Fibroblast of skin of abdomen (primary cell): ENCODE data around the gene GIMAP4. TPM values are rescaled to one million over a fixed set of nuclear protein-coding genes. Genes with fewer than 3 reads are reported as not detected.
"Not testable (repeated sequence)": the region's sequence is repeated elsewhere in the genome, so short reads cannot be mapped to it uniquely, and the experiment has no call there.

Source experiments
- DNase-seq: peaks from one replicate; pipeline ENCODE4 v3.0.0-alpha.2; 2013
- polyA plus RNA-seq, 2 experiments: library from polyadenylated mRNA; unstranded; fragments of 120-200 nt; gene quantifications; one replicate each; pipeline ENCODE4 v1.2.1, GENCODE V29; 2013; ENCODE audit not compliant: insufficient read length in 2 of 2

GIMAP4 gene
- polyA plus RNA-seq (2013, experiment 1 of 2; ENCODE audit: insufficient read length), result not detected
- polyA plus RNA-seq (2013, experiment 2 of 2; ENCODE audit: insufficient read length), result not detected

DNA sequence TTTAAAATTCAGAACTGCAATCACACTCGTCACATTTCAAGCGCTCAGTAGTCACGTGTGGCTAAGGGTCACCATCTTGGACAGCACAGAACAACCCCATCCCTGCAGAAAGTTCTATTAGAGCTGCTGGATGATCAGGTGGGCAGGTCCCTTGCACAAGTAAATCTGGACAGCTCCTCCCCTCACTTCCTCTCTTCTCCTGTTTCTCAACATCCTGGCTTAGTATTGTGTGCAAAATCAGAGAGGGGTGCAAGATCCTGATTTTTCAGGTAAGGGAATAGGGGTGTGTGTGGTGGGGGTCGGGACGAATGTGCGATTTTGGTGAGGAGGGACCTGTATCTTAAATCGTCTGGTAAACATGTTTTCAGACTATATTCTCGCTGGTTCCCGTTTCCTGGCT, at the start of gene GIMAP4:
Gene GIMAP4, plus strand, starts transcription at position 222 of the 400 bp plus-strand sequence. CDS start 2,512 bp downstream, outside the sequence.
- DNase-seq, result no peak

GRCh38 chr7:150519310-150519709, 47.9 kb upstream of the GIMAP4 start:
- no peak for DNase-seq

DNA sequence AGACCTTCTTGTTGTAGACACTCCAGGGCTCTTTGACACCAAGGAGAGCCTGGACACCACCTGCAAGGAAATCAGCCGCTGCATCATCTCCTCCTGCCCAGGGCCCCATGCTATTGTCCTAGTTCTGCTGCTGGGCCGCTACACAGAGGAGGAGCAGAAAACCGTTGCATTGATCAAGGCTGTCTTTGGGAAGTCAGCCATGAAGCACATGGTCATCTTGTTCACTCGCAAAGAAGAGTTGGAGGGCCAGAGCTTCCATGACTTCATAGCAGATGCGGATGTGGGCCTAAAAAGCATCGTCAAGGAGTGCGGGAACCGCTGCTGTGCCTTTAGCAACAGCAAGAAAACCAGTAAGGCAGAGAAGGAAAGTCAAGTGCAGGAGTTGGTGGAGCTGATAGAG, 47.0 kb upstream of the GIMAP4 start:
- DNase-seq, result no peak

- not testable (repeated sequence) for DNase-seq
Measured at GRCh38 chr7:150522931-150523330, 44.3 kb upstream of the GIMAP4 start.

DNA sequence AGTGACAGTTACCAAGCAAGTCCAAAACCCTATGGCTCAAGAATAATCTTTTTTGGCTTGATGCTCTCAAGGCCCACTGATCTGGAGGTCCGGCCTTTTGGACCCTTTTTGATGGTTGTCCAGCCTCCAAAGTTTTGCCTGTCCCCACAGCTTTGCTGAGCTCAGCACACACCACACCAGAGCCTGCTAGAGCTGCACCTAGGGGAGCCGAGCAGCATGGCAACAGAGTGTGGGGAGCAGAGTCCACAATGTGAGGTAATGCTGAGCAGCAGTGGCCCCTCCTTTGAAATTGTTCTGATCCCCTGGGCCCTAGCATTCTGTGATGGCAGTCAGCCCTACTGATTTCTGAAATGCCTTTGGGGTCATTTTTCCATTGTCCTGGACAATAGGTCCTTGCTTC, 43.2 kb upstream of the GIMAP4 start:
- DNase-seq, result no peak

- DNase-seq, result no peak
Measured at GRCh38 chr7:150531704-150532103, 35.5 kb upstream of the GIMAP4 start.

DNA sequence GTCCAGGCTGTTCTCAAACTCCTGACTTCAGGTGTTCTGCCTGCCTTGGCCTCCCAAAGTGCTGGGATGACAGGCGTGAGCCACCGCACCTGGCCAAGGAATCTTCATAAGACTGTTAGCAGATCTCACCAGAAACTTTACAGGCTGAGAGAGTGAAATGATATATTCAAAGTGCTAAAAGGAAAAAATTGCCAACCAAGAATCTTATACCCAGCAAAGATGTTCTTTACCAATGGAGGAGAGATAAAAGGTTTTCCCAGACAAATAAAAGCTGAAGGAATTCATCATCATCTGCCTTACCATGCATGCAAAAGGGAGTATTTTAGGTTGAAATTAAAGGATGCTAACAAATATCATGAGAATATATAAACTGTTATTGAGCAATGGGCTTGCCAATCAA, 28.9 kb upstream of the GIMAP4 start:
- no peak for DNase-seq

- no peak for DNase-seq
Measured at GRCh38 chr7:150553163-150553562, 14.0 kb upstream of the GIMAP4 start.

DNA sequence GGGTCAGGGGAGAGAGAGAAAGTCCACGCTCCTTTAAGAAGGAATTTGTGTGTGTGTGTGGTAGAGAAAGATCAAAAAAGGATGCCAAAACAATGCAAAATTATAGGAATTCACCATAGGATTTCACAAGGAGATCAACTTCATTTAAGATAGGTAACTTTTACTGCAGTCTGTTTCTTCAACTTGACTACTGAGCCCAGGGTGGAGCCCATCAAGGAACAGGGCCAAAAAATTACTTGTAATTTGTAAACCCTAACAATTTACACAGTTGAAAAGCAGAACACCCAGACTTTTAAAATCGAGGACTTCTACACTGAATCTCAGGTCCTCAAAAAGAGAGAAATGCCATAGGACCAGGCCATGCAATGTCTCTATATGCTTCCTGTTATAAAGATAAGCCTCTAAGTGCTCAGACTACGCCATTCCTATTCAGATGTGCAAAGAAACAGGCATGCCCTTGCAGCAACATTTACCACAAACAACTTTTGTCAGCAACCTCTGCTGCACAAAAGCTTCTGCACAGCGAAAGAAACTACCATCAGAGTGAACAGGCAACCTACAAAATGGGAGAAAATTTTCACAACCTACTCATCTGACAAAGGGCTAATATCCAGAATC, 10.6 kb upstream of the GIMAP4 start:
- DNase-seq, result no peak

GRCh38 chr7:150560486-150560885, 6.7 kb upstream of the GIMAP4 start:
- no peak for DNase-seq

DNA sequence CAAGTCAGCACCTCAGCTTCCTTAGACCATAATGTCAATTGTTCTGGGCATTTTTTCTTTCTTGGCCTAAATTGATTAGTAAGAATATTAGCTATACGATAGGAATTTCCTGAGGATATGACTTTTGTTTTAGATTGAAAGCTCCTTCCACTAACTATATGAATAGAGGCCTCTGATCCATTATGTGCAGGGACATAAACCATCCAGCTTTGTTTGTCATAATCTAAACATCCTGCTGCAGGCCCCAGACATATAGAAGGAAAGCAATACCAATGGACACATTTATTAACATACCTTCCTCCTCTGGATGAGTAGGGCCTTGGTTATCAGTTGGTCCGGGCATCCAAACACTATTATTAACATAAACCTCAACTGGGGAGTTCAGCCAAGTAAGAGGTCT, 4.3 kb upstream of the GIMAP4 start:
- DNase-seq, result no peak

DNA sequence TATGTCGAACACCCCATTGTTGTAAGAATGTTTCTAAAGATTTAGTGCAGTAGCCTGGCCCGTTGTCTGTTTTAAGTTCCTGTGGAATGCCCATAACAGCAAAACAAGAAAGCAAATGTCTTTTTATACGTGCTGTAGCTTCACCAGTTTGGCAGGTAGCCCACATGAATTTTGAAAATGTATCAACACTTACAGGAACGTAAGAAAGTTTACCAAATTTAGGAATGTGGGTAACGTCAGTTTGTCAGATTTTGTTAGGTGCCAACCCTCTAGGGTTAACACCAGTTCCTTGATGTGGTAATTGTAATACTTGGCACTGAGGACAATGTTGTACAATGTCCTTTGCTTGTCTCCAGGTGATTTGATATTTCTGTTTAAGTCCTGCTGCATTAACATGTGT, 3.2 kb upstream of the GIMAP4 start:
- DNase-seq, result no peak

GRCh38 chr7:150564566-150564965, 2.6 kb upstream of the GIMAP4 start:
- no peak for DNase-seq

DNA sequence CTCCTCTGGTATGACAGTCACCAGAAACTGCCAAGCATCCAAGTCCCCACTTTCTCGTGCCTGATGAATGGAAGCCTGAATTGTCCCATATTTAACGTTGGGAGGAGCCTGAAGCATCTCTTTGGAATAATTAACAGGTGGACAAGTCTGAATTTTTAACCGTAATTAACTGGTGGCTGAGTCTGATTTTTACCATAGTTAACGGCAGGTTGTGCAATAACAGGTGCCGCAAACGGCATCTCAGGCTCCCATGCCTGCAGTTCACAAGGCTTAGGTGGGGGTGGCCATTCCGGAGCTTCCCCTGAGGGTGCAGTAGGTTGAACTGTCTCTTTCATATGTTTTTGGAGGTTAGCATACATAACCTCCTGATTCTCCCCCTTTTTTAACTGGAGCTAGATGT, 2.0 kb upstream of the GIMAP4 start:
- DNase-seq, result no peak

- no peak for DNase-seq
Measured at GRCh38 chr7:150566123-150566522, 1.1 kb upstream of the GIMAP4 start.

- DNase-seq, result no peak
Measured at GRCh38 chr7:150566572-150566971, 618 bp upstream of the GIMAP4 start.

GRCh38 chr7:150567871-150568301, 696 bp downstream of the GIMAP4 start:
- no peak for DNase-seq

- DNase-seq, result no peak
Measured at GRCh38 chr7:150568714-150569113, 1.5 kb downstream of the GIMAP4 start.

GRCh38 chr7:150569245-150569955, 2.2 kb downstream of the GIMAP4 start:
- no peak for DNase-seq

- DNase-seq, result no peak
Measured at GRCh38 chr7:150570556-150571465, 3.6 kb downstream of the GIMAP4 start.

DNA sequence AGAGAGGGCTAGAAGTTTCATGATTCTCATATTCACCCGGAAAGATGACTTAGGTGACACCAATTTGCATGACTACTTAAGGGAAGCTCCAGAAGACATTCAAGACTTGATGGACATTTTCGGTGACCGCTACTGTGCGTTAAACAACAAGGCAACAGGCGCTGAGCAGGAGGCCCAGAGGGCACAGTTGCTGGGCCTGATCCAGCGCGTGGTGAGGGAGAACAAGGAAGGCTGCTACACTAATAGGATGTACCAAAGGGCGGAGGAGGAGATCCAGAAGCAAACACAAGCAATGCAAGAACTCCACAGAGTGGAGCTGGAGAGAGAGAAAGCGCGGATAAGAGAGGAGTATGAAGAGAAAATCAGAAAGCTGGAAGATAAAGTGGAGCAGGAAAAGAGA, 5.3 kb downstream of the GIMAP4 start:
- no peak for DNase-seq

DNA sequence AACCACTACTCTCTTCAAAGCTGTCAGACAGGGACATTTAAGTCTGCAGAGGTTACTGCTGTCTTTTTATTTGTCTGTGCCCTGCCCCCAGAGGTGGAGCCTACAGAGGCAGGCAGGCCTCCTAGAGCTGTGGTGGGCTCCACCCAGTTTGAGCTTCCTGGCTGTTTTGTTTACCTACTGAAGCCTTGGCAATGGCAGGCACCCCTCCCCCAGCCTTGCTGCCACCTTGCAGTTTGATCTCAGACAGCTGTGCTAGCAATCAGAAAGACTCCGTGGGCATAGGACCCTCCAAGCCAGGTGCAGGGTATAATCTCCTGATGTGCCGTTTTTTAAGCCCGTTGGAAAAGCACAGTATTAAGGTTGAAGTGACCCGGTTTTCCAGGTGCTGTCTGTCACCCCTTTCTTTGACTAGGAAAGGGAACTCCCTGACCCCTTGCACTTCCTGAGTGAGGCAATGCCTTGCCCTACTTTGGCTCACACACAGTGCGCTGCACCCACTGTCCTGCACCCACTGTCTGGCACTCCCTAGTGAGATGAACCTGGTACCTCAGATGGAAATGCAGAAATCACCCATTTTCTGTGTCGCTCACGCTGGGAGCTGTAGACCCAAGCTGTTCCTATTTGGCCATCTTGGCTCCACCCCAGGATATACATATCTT, 12.9 kb downstream of the GIMAP4 start:
- DNase-seq, result not testable (repeated sequence)
